GM19324 (cell line): ENCODE data around the gene CORO2A.
"Not testable (repeated sequence)": the region's sequence is repeated elsewhere in the genome, so short reads cannot be mapped to it uniquely, and the experiment has no call there.

Experiments used
- ATAC-seq: cut with Tn5 transposase; IDR thresholded peaks from one replicate; pipeline ENCODE4 v1.9.1; 2021; ENCODE audit warnings: mild to moderate bottlenecking, moderate library complexity; ENCODE audit not compliant: unreplicated experiment, low FRiP score

The CORO2A gene

GRCh38 chr9:98146101-98146991 is 46.1 kb downstream of the CORO2A start:
- ATAC-seq, result no peak

- no peak for ATAC-seq
Measured at GRCh38 chr9:98144631-98145030, 47.8 kb downstream of the CORO2A start.

DNA sequence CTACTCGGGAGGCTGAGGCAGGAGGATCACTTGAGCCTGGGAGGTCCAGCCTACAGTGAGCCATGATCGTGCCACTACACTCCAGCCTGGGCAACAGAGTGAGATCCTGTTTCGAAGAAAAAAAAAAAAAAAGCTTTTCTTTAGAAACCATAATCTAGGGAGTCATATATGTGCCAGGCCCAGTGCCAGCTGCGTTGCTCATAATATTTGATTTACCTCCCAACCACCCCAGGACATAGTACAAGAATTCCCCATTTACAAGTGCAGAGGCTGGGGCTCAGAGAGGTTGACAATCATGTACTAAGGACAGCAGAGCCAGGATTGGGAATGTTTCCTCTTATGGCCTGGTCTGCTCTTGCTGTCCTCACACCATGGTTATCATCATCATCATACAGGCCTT is 48.4 kb downstream of the CORO2A start:
- ATAC-seq, result no peak

DNA sequence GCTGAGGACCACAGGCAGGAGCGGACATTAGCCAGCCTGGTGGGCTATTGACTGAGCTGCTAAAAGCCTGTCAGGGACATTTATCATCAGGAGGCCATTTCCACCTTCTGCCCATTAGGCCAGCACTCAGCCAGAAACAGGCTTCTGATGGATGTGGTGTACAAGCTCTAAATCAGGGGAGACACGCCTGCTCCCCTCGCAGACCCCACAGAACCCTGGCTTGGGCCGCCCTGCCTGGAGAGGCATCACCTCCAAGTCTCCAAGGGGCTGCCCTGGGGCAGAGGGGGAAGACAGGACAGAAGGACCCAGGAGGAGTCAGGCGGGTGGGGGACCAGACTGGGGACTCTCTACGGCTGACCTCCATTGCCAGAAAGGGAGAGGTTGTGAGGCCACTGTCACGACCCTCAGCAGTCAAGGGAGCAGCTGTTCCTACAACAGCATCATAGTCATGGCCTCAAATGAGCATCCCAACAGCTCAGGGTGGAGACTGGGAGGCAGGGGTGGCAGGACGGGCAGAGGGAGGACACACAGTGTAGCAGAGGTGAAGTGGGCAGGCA is 49.4 kb downstream of the CORO2A start:
- no peak for ATAC-seq

DNA sequence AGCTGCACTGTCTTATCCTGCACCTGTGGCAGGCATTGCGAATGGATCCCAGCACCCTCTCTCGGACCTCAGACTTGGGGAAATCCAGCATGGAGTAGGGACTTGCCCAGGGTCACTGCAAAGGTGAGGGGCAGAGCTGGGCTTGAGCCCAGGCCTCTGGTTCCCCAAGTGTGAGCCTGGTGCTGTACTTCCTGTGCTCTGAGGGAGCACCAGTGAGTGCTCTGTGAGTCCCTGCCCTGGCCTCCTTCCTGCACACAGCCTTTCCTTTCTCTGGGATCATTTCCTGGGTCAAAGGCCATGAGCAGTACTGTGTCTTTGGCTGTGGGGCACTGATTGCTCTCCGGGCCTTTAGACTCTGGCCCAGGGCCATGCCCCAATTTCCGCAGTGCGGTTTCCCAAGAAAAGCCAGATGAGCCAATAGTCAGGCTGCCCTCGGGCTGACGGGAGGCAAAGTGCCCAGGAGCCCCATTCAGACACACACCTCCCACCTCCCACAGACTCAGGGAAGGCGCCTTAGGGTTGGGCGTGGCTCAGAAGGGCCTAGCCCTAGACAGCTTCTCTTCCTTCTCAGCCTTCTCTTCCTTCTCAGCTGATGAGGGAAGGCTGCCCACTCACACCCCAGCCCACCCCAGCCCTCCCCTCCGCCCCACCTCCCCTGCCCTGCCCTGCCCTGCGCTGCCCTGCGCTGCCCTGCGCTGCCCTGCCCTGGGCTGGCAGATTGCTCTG is 50.1 kb downstream of the CORO2A start:
- no peak for ATAC-seq

DNA sequence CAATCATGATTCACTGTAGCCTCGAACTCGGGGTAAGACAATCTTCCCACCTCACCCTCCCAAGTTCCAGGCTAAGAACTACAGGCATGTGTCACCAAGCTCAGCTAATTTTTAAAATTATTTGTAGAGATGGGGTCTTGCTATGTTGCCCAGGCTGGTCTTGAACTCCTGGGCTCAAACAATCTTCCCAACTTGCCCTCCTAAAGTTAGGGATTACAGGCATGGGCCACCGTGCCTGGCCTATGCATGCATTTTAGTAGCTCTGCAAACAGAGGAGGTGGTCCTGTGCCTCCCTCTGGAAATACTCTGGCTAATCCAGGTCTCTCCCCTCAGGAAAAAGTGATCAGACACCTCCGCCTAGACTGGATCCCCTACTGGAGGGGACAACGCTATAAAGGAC is 51.9 kb downstream of the CORO2A start:
- ATAC-seq, result no peak

- no peak for ATAC-seq
Measured at GRCh38 chr9:98136489-98136888, 55.9 kb downstream of the CORO2A start.

- no peak for ATAC-seq
Measured at GRCh38 chr9:98135938-98136337, 56.5 kb downstream of the CORO2A start.

GRCh38 chr9:98135558-98135934 is 56.9 kb downstream of the CORO2A start:
- no peak for ATAC-seq

GRCh38 chr9:98134702-98135557 is 57.5 kb downstream of the CORO2A start:
- ATAC-seq, result no peak

DNA sequence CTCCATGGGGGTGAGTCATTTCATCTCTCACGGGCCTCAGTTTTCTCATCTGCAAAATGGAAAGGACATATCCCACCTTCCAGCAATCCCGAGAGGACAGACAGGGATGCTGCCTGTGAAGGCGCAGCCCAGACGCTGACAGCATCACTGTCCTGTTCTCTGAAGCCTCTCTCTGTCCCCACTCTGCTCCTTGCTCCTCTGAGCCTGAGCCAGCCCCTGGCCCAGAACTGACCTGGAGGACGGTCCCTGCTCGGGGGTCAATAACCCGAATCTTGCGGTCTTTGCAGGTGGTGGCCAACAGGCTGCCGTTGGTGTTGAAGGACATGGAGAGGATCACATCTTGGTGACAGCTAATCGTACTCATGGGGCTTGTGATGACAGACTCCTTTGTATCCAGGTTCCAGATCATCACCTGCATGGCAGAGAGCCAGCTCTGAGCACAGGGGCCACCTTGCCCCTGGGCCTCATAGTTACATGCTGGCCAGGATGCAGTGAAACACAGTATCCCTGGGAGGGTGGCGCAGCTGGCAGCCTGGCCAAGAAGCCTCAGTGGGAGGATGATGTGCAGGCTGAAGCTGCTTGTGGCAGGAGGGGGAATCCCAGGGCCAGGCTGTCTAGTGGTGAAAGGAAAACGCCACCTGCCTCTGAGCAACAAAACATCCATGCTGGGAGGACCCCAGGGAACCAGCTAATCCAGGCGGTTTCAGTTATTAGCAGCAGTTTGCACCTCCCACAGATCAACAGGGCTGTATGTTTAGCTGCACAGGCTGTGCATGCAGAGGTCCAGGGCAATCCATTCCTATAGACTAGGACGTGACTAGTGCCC is 59.4 kb downstream of the CORO2A start:
- no peak for ATAC-seq

GRCh38 chr9:98132158-98132557 is 60.3 kb downstream of the CORO2A start:
- ATAC-seq, result no peak

GRCh38 chr9:98130576-98131228 is 61.7 kb downstream of the CORO2A start:
- ATAC-seq, result no peak

- not testable (repeated sequence) for ATAC-seq
Measured at GRCh38 chr9:98130060-98130459, 62.4 kb downstream of the CORO2A start.

DNA sequence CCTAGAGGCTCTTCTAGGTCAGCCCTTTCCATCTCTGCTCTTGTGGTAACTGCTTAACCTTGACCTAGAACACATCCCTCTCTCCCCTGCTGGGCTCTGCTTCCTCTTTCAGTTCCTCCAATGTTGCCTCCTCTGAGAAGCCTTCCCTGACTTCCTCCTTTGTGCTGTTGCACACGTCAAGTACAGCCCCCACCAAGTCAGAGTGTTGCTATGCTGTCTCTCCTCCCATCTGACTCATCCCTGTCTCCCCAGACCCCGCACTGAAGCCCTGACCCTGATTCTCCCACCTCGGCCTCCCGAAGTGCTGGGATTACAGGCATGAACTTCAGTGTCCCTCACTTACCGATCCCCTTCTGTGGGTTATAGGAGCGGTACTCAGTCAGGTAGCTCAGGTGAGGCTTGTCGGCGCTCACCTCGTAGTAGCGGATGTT is 63.0 kb downstream of the CORO2A start:
- ATAC-seq, result no peak

DNA sequence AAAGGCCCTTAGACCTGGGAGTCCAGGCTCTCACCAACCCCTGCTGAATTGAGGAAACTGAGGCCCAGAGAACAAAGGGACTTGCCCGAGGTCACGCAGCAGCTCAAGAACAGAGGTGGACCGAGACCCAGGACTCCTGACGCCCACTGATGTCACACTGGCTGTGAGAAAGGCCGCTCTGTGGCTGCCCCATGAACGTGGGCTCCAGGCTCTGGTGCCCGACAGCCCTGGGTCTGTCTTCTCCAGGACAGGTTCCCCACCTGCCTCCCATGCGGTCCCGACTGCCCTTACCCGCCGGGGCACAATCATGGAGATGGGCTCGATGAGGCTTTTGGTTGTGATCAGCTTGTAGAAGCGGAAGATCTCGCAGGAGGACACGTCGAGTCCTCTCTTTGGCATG is 64.1 kb downstream of the CORO2A start:
- ATAC-seq, result no peak

DNA sequence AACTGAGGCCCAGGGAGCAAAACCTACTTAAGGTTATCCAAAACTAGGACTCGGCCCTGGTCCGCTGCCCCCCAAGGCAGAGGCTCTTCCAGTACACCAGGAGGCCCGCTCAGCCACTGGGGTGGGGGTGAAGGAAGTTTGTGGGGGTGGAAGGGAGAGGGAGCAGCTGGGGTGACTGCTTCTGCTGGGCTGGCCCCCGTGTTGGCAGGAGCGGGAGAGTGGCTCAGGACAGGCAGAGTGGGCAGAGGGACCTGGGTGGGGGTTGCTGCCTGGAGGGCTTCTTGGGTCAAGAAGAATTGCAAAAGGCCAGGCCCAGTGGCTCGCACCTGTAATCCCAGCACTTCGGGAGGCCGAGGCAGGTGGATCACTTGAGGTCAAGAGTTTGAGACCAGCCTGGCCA is 65.2 kb downstream of the CORO2A start:
- ATAC-seq, result no peak

GRCh38 chr9:98124637-98125426 is 67.6 kb downstream of the CORO2A start:
- ATAC-seq, result no peak
